Stimulated activated CD4-positive, alpha-beta T cell treated with anti-CD3 and anti-CD28 coated beads, Interleukin-15, amount 100 ng/mL, for 24 hours (primary cell): Measurements from ENCODE around the gene NCOR2.
A peak's percentile ranks its signal among the peaks of the same experiment; 100 is the strongest.

Experiments used
- DNase-seq: peaks from one replicate; pipeline ENCODE4 v3.0.0-alpha.2; 2020

The NCOR2 gene

GRCh38 chr12:124557518-124558223 is 9.7 kb downstream of the NCOR2 start:
- no peak for DNase-seq

GRCh38 chr12:124556896-124557501 is 10.4 kb downstream of the NCOR2 start:
- DNase-seq = no peak

GRCh38 chr12:124556074-124556466 is 11.3 kb downstream of the NCOR2 start:
- DNase-seq = no peak

- no peak for DNase-seq
Observed at GRCh38 chr12:124555168-124556073, 12.0 kb downstream of the NCOR2 start.

- DNase-seq = no peak
Observed at GRCh38 chr12:124554429-124555029, 12.9 kb downstream of the NCOR2 start.

GRCh38 chr12:124553862-124554428 is 13.5 kb downstream of the NCOR2 start:
- no peak for DNase-seq

- no peak for DNase-seq
Observed at GRCh38 chr12:124551268-124552144, 15.9 kb downstream of the NCOR2 start.

- DNase-seq = no peak
Observed at GRCh38 chr12:124550123-124551089, 17.0 kb downstream of the NCOR2 start.

- no peak for DNase-seq
Observed at GRCh38 chr12:124549629-124550028, 17.8 kb downstream of the NCOR2 start.

- peak; percentile 63 for DNase-seq
Observed at GRCh38 chr12:124548854-124549378, 18.5 kb downstream of the NCOR2 start.

- DNase-seq = no peak
Observed at GRCh38 chr12:124547626-124548025, 19.8 kb downstream of the NCOR2 start.

GRCh38 chr12:124545508-124546418 is 21.6 kb downstream of the NCOR2 start:
- peak; percentile 83 for DNase-seq

GRCh38 chr12:124544983-124545382 is 22.4 kb downstream of the NCOR2 start:
- no peak for DNase-seq

- DNase-seq = no peak
Observed at GRCh38 chr12:124544311-124544970, 23.0 kb downstream of the NCOR2 start.

GRCh38 chr12:124543590-124544310 is 23.7 kb downstream of the NCOR2 start:
- no peak for DNase-seq

GRCh38 chr12:124543052-124543589 is 24.3 kb downstream of the NCOR2 start:
- no peak for DNase-seq
